ENCODE data around the gene LYSMD3.
A peak's percentile ranks its signal among the peaks of the same experiment; 100 is the strongest.

Gene LYSMD3

DNA sequence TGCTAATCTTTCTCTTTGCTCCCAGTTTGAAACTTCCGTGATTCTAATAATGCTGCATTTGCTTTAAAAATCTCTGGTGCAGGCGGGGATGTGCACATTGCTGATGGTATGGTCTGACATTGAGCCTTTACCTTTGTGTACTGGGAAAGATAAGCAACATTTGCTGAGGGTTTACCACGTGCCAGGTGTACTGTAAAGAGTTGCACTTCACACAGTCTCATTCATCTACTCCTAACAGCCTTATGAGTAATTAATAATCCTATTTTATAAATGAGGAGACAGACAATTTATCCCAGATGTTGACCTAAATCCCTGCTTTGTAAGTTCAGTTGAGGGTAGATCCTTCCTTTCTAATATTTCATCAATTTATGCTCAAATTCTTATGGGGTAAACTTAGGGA, 28.5 kb upstream of the LYSMD3 start:
- in situ Hi-C loops (cut with HindIII; ENCODE audit: low pct_unique_long_range_greater_than_20kb, low sequenced_read_pairs), result no loop called here
- TF ChIP-seq JUND (IDR thresholded peaks at IDR 0.05; ENCODE audit: low read depth), result no peak

DNA sequence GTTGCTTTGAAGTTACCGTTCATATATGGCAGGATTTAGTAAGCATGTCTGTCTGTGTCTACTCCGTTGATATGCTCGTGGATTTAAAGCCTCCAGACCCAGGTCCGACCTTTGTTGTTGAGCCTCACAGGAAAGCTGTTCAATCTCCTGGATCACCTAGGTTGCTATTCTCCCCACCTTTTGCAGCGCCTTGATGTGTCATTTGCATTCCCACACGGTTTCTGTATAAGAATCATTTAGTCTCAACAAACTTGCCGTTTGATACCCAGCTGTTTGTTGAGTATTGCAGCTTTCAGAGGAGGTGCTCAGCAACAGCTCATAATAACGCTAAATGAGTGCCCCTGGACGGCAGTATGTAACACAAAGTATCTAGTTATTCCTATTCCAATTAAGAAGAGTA, 28.0 kb upstream of the LYSMD3 start:
- no peak for TF ChIP-seq JUND (IDR thresholded peaks at IDR 0.05; ENCODE audit: low read depth)
- in situ Hi-C loops (cut with HindIII; ENCODE audit: low pct_unique_long_range_greater_than_20kb, low sequenced_read_pairs), result no loop called here
- no peak for DNase-seq (ENCODE audit: low read depth in 1 of 2, low spot score in 1 of 2)

More for the DNA sequence above, 28.5 kb upstream of the LYSMD3 start:
- no peak for DNase-seq (ENCODE audit: low read depth in 1 of 2, low spot score in 1 of 2)

DNA sequence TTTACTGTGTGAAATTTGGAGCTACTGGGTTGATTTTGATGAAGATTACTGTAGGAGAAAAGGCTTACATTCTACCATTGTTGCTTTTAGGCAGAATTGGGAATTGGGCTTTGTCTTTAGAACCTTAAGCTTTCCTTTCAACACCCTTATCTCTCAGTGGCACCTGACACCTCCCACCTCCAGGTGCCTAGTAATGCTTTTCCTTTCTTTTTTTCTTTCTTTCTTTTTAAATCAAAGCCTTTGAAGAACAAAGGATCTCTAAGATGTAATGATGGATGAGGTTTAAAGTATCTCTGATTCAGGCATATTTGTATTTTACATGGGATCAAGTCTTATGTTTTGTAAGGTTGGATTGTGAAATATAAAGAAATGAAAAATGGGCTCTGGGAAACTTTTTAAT, 26.3 kb upstream of the LYSMD3 start:
- in situ Hi-C loops (cut with HindIII; ENCODE audit: low pct_unique_long_range_greater_than_20kb, low sequenced_read_pairs), result no loop called here
- TF ChIP-seq JUND (IDR thresholded peaks at IDR 0.05; ENCODE audit: low read depth), result no peak
- DNase-seq (ENCODE audit: low read depth in 1 of 2, low spot score in 1 of 2), result no peak

DNA sequence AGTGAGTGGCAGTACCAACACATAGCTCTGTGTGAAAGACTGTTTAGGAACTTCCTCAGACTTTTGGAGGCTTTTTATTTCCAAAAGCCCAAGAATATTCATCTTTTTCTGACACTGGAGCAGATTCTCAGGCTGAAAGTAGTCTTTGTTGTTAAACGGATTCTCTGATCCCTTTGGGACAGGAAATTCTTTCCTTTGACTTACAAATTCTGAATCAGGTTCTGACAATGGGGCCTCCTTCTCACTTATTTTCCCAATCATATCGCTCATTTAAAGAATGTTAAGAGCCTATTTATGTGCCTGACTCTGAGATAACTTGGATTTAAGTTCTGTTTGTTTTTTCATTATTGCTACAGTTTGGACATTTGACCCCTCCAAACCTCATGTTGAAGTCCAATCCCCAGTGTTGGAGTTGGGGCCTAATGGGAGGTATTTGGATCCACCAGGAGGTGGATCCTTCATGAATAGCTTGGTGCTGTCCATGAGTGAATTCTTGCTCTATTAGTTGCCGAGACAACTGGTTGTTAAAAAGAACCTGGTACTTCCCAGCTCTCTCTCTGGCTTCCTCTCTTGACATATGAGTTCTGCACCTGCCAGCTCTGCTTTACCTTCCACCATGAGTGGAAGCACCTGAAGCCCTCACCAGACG, 25.1 kb upstream of the LYSMD3 start:
- no peak for TF ChIP-seq JUND (IDR thresholded peaks at IDR 0.05; ENCODE audit: low read depth)
- no peak for DNase-seq (ENCODE audit: low read depth in 1 of 2, low spot score in 1 of 2)
- in situ Hi-C loops (cut with HindIII; ENCODE audit: low pct_unique_long_range_greater_than_20kb, low sequenced_read_pairs), result no loop called here

DNA sequence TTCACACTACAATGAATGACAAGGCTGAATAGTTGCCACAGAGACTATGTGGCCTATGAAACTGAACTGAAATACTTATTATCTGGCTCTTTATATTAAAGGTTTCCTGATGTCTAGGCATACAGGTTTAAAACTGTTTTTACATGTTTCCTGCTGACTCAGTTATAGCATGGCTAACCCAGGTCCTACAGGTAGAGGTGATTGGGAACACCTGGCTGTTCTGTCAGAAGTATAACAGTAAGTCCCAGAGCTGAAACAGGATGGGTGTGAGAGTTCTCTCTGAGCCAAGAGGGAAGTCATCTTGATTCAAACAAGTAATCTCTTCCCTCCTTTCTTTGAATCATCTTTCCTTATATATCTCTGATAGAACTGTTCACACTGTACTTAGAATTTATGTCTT, 24.3 kb upstream of the LYSMD3 start:
- TF ChIP-seq JUND (IDR thresholded peaks at IDR 0.05; ENCODE audit: low read depth), result no peak
- in situ Hi-C loops (cut with HindIII; ENCODE audit: low pct_unique_long_range_greater_than_20kb, low sequenced_read_pairs), result no loop called here
- DNase-seq (ENCODE audit: low read depth in 1 of 2, low spot score in 1 of 2), result no peak

DNA sequence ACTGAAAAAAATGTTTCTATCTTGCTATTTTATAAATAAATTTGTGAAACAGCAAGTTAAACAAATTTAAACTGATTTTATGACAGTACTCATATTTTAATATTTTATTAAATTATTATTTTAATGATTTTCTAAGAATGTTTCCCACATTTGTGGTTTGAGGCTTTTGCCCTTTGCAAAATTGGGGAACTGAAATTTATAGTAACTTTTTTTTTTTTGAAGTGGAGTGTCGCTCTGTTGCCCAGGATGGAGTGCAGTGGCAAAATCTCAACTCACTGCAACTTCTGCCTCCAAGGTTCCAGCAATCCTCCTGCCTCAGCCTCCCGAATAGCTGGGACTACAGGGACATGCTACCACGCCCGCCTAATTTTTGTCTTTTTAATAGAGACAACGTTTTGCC, 22.0 kb upstream of the LYSMD3 start:
- in situ Hi-C loops (cut with HindIII; ENCODE audit: low pct_unique_long_range_greater_than_20kb, low sequenced_read_pairs), result no loop called here
- TF ChIP-seq JUND (IDR thresholded peaks at IDR 0.05; ENCODE audit: low read depth), result no peak
- DNase-seq (ENCODE audit: low read depth in 1 of 2, low spot score in 1 of 2), result no peak

DNA sequence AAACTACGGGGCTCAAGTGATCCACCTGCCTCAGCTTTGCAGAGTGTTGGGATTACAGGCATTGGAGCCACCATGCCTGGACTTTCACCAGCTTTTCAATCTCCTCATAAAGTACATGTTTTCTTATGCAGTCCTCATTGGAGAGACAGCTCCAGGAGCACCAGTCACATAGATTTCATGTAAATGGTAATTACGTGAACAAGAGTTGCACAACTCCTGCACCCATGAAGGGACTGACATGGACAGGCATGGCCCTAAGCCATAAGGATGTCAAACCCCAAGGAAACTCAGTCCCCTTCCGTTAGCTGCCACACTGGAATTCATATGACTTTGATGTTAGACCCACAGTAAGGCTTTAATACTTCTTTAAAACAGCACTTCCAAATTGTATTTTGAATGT, 21.6 kb upstream of the LYSMD3 start:
- TF ChIP-seq JUND (IDR thresholded peaks at IDR 0.05; ENCODE audit: low read depth), result no peak
- no peak for DNase-seq (ENCODE audit: low read depth in 1 of 2, low spot score in 1 of 2)
- in situ Hi-C loops (cut with HindIII; ENCODE audit: low pct_unique_long_range_greater_than_20kb, low sequenced_read_pairs), result no loop called here

DNA sequence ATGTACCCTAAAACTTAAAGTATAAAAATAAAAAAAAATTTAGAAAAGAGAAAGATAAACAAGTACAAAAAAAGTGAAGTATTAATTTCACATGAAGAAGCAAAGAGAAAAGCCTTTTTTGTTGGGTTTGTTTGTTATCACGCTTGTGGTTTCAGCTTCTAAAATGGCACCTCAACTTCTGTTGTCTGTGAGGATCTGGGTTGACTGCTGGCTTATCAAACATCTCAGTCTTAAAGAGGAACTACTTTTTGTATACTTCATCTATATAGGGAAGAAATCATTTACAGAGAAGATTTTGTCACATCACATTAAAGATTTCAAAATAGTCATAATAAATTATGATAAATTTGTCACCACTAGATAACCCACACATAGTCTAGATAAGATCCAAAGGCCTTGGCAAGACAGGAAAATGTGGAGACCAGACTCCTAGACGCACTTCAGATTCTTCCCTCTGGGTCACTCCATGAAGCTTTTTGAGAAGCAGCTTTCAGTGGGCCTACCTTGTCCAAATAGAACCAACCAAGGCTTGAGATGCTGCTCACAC, 20.4 kb upstream of the LYSMD3 start:
- in situ Hi-C loops (cut with HindIII; ENCODE audit: low pct_unique_long_range_greater_than_20kb, low sequenced_read_pairs), result no loop called here
- TF ChIP-seq JUND (IDR thresholded peaks at IDR 0.05; ENCODE audit: low read depth), result no peak
- DNase-seq (ENCODE audit: low read depth in 1 of 2, low spot score in 1 of 2), result no peak

DNA sequence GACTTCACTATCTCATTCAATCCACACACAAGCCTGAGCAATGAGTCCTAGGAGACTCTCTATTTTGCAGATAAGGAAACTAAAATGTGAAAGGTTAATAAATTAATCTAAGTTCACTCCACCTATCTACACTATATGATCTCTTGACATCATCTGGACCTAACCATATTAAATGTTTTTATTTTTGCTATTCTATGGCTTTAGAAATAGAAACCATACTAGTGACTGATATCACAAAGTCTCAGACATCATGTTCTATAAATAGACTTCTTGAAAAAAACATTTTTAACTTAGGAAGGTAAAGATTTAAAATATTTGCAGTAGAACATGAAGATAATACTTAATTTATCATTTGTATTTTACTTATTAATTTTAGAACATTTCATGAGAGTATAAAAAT, 19.8 kb upstream of the LYSMD3 start:
- in situ Hi-C loops (cut with HindIII; ENCODE audit: low pct_unique_long_range_greater_than_20kb, low sequenced_read_pairs), result no loop called here
- no peak for TF ChIP-seq JUND (IDR thresholded peaks at IDR 0.05; ENCODE audit: low read depth)
- DNase-seq (ENCODE audit: low read depth in 1 of 2, low spot score in 1 of 2), result no peak

DNA sequence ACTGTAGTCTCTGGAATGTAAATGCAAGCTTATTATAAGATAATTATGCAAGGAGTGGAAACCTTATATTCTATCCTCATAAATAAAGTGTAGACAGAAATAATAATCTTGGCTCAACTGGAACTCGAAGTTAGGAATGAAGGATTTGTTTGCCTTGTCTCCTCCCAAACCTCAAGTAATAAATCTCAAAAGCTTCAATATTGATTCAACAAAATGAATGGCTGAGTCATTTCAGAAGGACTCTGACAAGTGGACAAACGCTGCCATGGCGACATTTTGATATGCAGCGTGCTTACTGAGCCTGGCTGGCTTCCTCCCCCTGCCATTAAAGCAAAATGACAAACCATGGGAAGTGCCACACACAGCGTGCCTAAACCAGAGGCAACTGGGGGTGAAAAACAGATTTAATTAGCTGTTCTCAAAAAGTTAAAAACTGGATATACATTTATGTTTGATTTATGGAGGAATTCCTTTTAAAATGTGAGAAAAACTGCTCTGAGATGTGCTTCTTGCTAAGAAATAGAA, 18.7 kb upstream of the LYSMD3 start:
- in situ Hi-C loops (cut with HindIII; ENCODE audit: low pct_unique_long_range_greater_than_20kb, low sequenced_read_pairs), result no loop called here
- TF ChIP-seq JUND (IDR thresholded peaks at IDR 0.05; ENCODE audit: low read depth), result no peak
- peak in 1 of 2 experiments; percentile 87 for DNase-seq (ENCODE audit: low read depth in 1 of 2, low spot score in 1 of 2)

DNA sequence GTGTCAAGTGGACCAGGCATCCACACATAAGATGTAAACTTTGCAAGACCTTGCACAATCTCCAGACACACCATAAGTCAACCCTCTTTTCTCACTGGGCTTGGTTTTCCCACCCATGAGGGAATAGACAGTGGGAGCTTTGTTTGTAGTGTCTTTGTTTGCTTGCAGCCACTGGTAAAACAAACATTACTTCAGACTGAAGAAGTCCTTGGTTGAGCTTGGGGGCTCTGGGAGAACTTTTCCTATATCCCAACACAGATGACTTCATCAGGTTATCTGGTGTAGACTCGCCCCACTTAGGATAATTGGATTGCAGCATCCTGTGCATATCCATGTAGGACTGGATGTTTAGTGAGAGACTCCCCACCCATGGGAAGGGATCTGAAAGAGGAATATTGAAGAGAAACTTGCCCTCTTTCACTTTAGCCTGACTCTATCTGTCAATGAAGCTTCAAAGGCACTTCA, 17.7 kb upstream of the LYSMD3 start:
- no peak for TF ChIP-seq JUND (IDR thresholded peaks at IDR 0.05; ENCODE audit: low read depth)
- peak in 1 of 2 experiments; percentile 48 for DNase-seq (ENCODE audit: low read depth in 1 of 2, low spot score in 1 of 2)
- in situ Hi-C loops (cut with HindIII; ENCODE audit: low pct_unique_long_range_greater_than_20kb, low sequenced_read_pairs), result no loop called here

DNA sequence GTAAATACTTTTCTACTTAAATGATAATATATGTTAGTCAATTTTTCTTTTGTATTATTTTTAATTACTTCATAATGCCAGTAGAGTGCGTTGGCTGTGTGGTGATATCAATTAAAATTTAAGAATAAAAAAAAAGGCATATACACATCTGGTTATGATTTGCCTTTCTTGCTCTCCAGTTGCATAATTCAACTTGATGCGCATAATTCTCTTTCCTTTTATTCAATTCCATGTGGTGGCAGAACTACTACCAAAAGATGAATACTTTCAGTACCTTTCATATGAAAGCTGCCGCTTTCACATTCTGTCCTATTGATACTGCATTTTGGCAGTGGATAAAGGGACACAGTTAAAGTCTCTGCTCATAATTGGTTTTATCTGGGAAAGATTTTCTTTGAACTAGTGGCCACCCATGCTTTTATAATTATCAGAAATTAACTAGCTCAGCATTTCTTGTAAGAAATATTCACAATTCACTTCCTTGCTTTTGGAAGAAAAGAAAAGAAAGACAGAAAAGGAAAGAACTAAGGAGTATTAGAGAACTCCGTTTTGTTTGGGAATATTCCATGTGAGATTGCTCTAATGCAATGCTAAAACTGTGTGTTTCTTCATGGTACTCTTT, 16.9 kb upstream of the LYSMD3 start:
- no peak for TF ChIP-seq JUND (IDR thresholded peaks at IDR 0.05; ENCODE audit: low read depth)
- in situ Hi-C loops (cut with HindIII; ENCODE audit: low pct_unique_long_range_greater_than_20kb, low sequenced_read_pairs), result no loop called here
- DNase-seq (ENCODE audit: low read depth in 1 of 2, low spot score in 1 of 2), result no peak

DNA sequence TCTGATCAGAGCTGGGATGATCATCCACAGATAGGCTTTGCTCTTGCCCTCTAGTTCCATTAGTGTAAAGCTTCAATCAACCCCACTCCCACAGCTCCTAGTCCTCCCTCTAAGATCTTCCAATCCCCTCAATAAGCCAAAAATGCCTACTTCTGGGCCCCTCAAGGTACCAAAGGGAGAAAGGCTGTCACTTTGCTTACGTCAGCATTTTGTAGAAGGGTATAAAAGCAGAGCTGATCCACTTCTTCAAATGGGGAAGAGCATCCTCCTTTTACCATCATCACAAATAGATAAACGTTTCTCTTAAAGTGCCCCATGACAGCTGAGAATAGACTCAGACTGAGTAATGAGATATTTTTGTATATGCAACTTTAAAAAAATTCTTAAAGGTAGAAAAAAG, 16.1 kb upstream of the LYSMD3 start:
- no peak for TF ChIP-seq JUND (IDR thresholded peaks at IDR 0.05; ENCODE audit: low read depth)
- in situ Hi-C loops (cut with HindIII; ENCODE audit: low pct_unique_long_range_greater_than_20kb, low sequenced_read_pairs), result no loop called here
- DNase-seq (ENCODE audit: low read depth in 1 of 2, low spot score in 1 of 2), result no peak
